Panc1 (cell line): ENCODE measurements around the gene FLT1. TPM values are rescaled to one million over a fixed set of nuclear protein-coding genes. Genes with fewer than 3 reads are reported as not detected.

Experiments used
- ATAC-seq: fragments of 200-7000 bp; cut with Tn5 transposase; 2 replicates; pipeline ENCODE4 v1.9.1; 2020; ENCODE audit warnings: mild to moderate bottlenecking, moderate library complexity
- BruUV-seq: library from RNA; stranded (reverse); fragments of 400-500 nt; replicated peaks from 2 replicates; lab custom pipeline; 2021; lab: Mats Ljungman, UMichigan
- CTCF ChIA-PET: fragments of 300-600 bp; sonication (Branson Sonifier 250); formaldehyde crosslinking; loops from one replicate; lab custom pipeline; 2022; ENCODE audit warnings: antibody characterized with exemption; lab: Charles Lee
- POLR2A ChIA-PET: fragments of 300-600 bp; sonication (Branson Sonifier 250); formaldehyde crosslinking; loops from one replicate; lab custom pipeline; 2022; ENCODE audit warnings: antibody characterized with exemption; lab: Charles Lee
- DNase-seq: peaks from one replicate; pipeline ENCODE4 v3.0.0-alpha.2; 2010; ENCODE audit warnings: low read depth, low spot score
- H3K27ac ChIP-seq: 2 replicates; pipeline ENCODE4 v1.5.1; 2011; ENCODE audit warnings: mild to moderate bottlenecking, low read length, inconsistent platforms
- H3K27me3 ChIP-seq: fragments of 200-500 bp; sonication (Bioruptor generic); 2 replicates; pipeline ENCODE4 v1.6.0; 2014; ENCODE audit warnings: low read length, inconsistent platforms; ENCODE audit not compliant: control insufficient read depth, insufficient read depth
- H3K36me3 ChIP-seq: fragments of 200-500 bp; sonication (Bioruptor generic); 2 replicates; pipeline ENCODE4 v1.5.1; 2014; ENCODE audit warnings: inconsistent platforms, mild to moderate bottlenecking, low read length, moderate library complexity; ENCODE audit not compliant: control insufficient read depth, insufficient read depth
- H3K4me1 ChIP-seq: 2 replicates; pipeline ENCODE4 v1.5.1; 2011; ENCODE audit warnings: inconsistent platforms, mild to moderate bottlenecking, low read length, moderate library complexity; ENCODE audit not compliant: control insufficient read depth, insufficient read depth
- H3K4me3 ChIP-seq, 2 experiments: 2 replicates each; pipeline ENCODE4 v1.5.1; 2011 to 2012; ENCODE audit warnings: low read depth in 2 of 2, low read length in 2 of 2, mild to moderate bottlenecking in 2 of 2, inconsistent platforms in 1 of 2, moderate library complexity in 1 of 2
- H3K9me3 ChIP-seq: fragments of 200-500 bp; sonication (Bioruptor generic); 2 replicates; pipeline ENCODE4 v1.5.1; 2014; ENCODE audit warnings: low read depth, mild to moderate bottlenecking, inconsistent platforms, low read length, moderate library complexity; ENCODE audit not compliant: control insufficient read depth, insufficient read depth
- POLR2AphosphoS5 ChIP-seq: IDR thresholded peaks from 2 replicates; pipeline ENCODE4 v1.6.1; 2012; ENCODE audit warnings: mild to moderate bottlenecking, low read depth, low read length, moderate library complexity
- SIN3A ChIP-seq: IDR thresholded peaks from 2 replicates; pipeline ENCODE4 v1.6.1; 2012; ENCODE audit warnings: low read depth, mild to moderate bottlenecking, low read length, moderate library complexity, borderline replicate concordance; ENCODE audit not compliant: insufficient read depth
- TCF7L2 ChIP-seq: IDR thresholded peaks from 2 replicates; pipeline ENCODE4 v1.6.1; 2011; ENCODE audit warnings: mild to moderate bottlenecking, low read depth, low read length, inconsistent platforms
- in situ Hi-C: cut with HindIII; loops from 2 replicates; pipeline ENCODE4 v1.10.0; 2016; ENCODE audit warnings: low sequenced_read_pairs, low pct_unique_long_range_greater_than_20kb
- intact Hi-C: fragments of 100-400 bp; cut with micrococcal nuclease; formaldehyde crosslinking; loops from one replicate; pipeline ENCODE4 v1.10.0; 2022; ENCODE audit not compliant: unreplicated experiment
- total RNA-seq: library from RNA; stranded (reverse); gene quantifications from one replicate; pipeline ENCODE4 v1.2.1, GENCODE V29; 2021; ENCODE audit not compliant: unreplicated experiment
- TF ChIP-seq, protein P1 (sequence below), 2 experiments: IDR thresholded peaks; 2 replicates each; pipeline ENCODE4 v1.6.1; 2011 to 2012; ENCODE audit warnings: low read depth in 2 of 2, control low read depth in 1 of 2, low read length in 1 of 2, mild to moderate bottlenecking in 1 of 2, moderate library complexity in 1 of 2; ENCODE audit not compliant: insufficient read depth in 1 of 2
- TF ChIP-seq, protein P2 (sequence below): fragments of 450-650 bp; IDR thresholded peaks from 2 replicates; pipeline ENCODE4 v1.5.1; 2017; ENCODE audit warnings: mild to moderate bottlenecking

Gene FLT1
- total RNA-seq, 1 experiment from 2014 or later, result 0.15 TPM

DNA sequence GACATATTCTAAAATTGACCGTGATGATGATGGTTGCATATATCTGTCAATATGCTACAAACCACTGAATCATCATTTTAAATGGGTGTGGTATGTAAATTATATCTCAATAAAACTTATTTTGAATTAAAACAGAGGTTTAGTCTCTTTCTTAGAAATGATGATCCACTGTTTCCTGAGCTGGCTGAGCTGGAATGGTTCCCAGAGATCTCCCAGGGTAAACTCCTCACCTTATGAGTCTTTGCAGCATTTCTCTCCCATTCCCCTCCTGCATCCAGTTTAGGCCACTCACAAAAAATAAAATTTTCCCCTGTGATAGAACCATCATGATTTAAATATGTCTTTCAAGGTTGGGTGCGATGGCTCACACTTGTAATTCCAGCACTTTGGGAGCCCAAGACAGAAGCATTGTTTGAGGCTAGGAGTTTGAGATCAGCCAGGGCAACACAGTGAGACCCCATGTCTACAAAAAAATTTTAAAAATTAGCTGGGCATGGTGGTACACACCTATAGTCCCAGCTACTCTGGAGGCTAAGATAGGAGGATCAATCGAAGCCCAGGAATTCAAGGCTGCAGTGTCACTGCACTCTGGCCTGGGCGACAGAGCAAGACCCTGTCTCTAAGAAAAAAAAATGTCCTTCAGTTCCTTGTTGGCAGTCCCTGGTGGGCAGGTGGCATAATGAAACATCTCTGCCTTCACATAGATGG is 46.1 kb downstream of the FLT1 start:
- no peaks in the 10 kb centered on the region for H3K36me3 ChIP-seq
- POLR2A ChIA-PET, result no interaction called here
- TF ChIP-seq SIN3A, result no peak
- no peak for TF ChIP-seq TCF7L2
- TF ChIP-seq, protein P1, sequence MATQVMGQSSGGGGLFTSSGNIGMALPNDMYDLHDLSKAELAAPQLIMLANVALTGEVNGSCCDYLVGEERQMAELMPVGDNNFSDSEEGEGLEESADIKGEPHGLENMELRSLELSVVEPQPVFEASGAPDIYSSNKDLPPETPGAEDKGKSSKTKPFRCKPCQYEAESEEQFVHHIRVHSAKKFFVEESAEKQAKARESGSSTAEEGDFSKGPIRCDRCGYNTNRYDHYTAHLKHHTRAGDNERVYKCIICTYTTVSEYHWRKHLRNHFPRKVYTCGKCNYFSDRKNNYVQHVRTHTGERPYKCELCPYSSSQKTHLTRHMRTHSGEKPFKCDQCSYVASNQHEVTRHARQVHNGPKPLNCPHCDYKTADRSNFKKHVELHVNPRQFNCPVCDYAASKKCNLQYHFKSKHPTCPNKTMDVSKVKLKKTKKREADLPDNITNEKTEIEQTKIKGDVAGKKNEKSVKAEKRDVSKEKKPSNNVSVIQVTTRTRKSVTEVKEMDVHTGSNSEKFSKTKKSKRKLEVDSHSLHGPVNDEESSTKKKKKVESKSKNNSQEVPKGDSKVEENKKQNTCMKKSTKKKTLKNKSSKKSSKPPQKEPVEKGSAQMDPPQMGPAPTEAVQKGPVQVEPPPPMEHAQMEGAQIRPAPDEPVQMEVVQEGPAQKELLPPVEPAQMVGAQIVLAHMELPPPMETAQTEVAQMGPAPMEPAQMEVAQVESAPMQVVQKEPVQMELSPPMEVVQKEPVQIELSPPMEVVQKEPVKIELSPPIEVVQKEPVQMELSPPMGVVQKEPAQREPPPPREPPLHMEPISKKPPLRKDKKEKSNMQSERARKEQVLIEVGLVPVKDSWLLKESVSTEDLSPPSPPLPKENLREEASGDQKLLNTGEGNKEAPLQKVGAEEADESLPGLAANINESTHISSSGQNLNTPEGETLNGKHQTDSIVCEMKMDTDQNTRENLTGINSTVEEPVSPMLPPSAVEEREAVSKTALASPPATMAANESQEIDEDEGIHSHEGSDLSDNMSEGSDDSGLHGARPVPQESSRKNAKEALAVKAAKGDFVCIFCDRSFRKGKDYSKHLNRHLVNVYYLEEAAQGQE (IDR thresholded peaks at IDR 0.05; ENCODE audit: insufficient read depth in 1 of 2, low read depth in 2 of 2, low read length in 1 of 2), result no peak
- no peak for TF ChIP-seq POLR2AphosphoS5
- TF ChIP-seq, protein P2, sequence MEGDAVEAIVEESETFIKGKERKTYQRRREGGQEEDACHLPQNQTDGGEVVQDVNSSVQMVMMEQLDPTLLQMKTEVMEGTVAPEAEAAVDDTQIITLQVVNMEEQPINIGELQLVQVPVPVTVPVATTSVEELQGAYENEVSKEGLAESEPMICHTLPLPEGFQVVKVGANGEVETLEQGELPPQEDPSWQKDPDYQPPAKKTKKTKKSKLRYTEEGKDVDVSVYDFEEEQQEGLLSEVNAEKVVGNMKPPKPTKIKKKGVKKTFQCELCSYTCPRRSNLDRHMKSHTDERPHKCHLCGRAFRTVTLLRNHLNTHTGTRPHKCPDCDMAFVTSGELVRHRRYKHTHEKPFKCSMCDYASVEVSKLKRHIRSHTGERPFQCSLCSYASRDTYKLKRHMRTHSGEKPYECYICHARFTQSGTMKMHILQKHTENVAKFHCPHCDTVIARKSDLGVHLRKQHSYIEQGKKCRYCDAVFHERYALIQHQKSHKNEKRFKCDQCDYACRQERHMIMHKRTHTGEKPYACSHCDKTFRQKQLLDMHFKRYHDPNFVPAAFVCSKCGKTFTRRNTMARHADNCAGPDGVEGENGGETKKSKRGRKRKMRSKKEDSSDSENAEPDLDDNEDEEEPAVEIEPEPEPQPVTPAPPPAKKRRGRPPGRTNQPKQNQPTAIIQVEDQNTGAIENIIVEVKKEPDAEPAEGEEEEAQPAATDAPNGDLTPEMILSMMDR, result no peak
- in situ Hi-C loops (no loop called here), intact Hi-C loops (no loop called here)
- DNase-seq (no peak), ATAC-seq (no peak)
- no peak overlapping the region for H3K4me3 ChIP-seq
- BruUV-seq, result no TSS peak
- no peaks in the 10 kb centered on the region for H3K4me1 ChIP-seq
- H3K27ac ChIP-seq, result no peak overlapping the region
- H3K9me3 ChIP-seq, result no peaks in the 10 kb centered on the region; the same call in 1 of the 2 replicates
- H3K27me3 ChIP-seq, result no peaks in the 10 kb centered on the region; the same call in 1 of the 2 replicates
- CTCF ChIA-PET, result no interaction called here

DNA sequence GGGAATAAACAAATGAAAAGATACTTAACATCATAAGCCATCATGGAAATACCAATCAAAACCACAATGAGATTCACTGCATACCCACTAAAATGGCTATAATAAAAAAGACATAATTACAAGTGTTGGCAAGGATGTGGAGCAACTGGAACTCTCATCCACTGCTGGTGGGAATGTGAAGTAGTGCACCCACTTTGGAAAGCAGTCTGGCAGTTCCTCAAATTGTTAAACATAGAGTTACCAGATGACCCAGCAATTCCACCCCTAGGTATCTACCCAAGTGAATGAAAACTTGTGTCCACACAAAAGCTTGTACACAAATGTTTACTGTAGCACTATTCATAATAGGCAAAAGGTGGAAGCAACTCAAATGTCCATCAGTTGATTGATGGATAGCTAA is 46.9 kb downstream of the FLT1 start:
- Histone ChIP-seq H3K27ac (no peak overlapping the region), H3K4me3 (no peak overlapping the region), H3K9me3 (no peaks in the 10 kb centered on the region; the same call in 1 of the 2 replicates), H3K36me3 (no peaks in the 10 kb centered on the region), H3K27me3 (no peaks in the 10 kb centered on the region; the same call in 1 of the 2 replicates), H3K4me1 (no peaks in the 10 kb centered on the region)
- CTCF ChIA-PET, result no interaction called here
- in situ Hi-C loops, result no loop called here
- intact Hi-C loops, result no loop called here
- no TSS peak for BruUV-seq
- TF ChIP-seq TCF7L2 (no peak), POLR2AphosphoS5 (no peak), SIN3A (no peak)
- TF ChIP-seq, protein P2, result no peak
- POLR2A ChIA-PET, result no interaction called here
- ATAC-seq (no peak), DNase-seq (no peak)
